Measurements from ENCODE around the gene LGALS9. TPM values are rescaled to one million over a fixed set of nuclear protein-coding genes. Genes with fewer than 3 reads are reported as not detected.

The LGALS9 gene
- total and polyA plus RNA-seq, 2 donors (not counting 3 experiments of a cell fraction or from before 2014, with no cell fraction given): 52.4 to 65.2 TPM

- no peaks in the 10 kb centered on the region for H3K9me1 ChIP-seq (replicated peaks; ENCODE audit: control insufficient read depth, extremely low read depth, insufficient read depth, low read length)
- intact Hi-C loops (cut with micrococcal nuclease): no loop called here
- no peak overlapping the region for H3K27ac ChIP-seq (ENCODE audit: insufficient read depth, low read depth, low read length)
- H3K79me2 ChIP-seq (ENCODE audit: control insufficient read depth, insufficient read depth, low read length): no peaks in the 10 kb centered on the region
- H3K4me2 ChIP-seq (ENCODE audit: insufficient read depth, low read length): no peak overlapping the region
- no TSS peak for BruUV-seq (replicated peaks)
- no peak for DNase-seq (ENCODE audit: low read depth, low spot score)
- no peaks in the 10 kb centered on the region for H3K9me3 ChIP-seq (replicated peaks; ENCODE audit: control insufficient read depth, insufficient read depth, low read length)
- ChIA-PET CTCF (interaction anchor here (0.7 to 3.7 kb wide), 7 partner anchors 31 to 405 kb away, joined by 3 to 24 read pairs (median 5); partner anchors contain the start of gene KSR1), POLR2A (no interaction called here)
- no peak for FAIRE-seq
- H3K27me3 ChIP-seq (ENCODE audit: control insufficient read depth in 2 of 2, insufficient read depth in 2 of 2, low read length in 2 of 2): no peaks in the 10 kb centered on the region
- no peak overlapping the region for H3K4me3 ChIP-seq (replicated peaks in 1 of 3; ENCODE audit: insufficient read depth in 1 of 3, low read depth in 1 of 3, low read length in 3 of 3)
- no peak overlapping the region for H2AFZ ChIP-seq (ENCODE audit: low read depth, low read length)
- no peak overlapping the region for H3K9ac ChIP-seq (replicated peaks; ENCODE audit: extremely low read depth, insufficient read depth, low read length)
- TF ChIP-seq GATA2 (IDR thresholded peaks at IDR 0.05; ENCODE audit: insufficient read depth, insufficient read length, low read depth, low read length) (no peak), JUN (IDR thresholded peaks at IDR 0.05; ENCODE audit: borderline replicate concordance, insufficient read depth, insufficient read length, low read depth) (no peak), POLR2A (IDR thresholded peaks at IDR 0.05; ENCODE audit: low read depth, low read length) (no peak), EZH2 (IDR thresholded peaks at IDR 0.05; ENCODE audit: borderline replicate concordance, low read depth, low read length, severe bottlenecking) (no peak), FOS (IDR thresholded peaks at IDR 0.05; ENCODE audit: borderline replicate concordance, insufficient read depth, low read length) (no peak), MYC (IDR thresholded peaks at IDR 0.05; ENCODE audit: low read depth, low read length) (no peak), POLR2AphosphoS5 (IDR thresholded peaks at IDR 0.05; ENCODE audit: insufficient read depth, low read depth, low read length) (no peak)
- TF ChIP-seq, protein P1, sequence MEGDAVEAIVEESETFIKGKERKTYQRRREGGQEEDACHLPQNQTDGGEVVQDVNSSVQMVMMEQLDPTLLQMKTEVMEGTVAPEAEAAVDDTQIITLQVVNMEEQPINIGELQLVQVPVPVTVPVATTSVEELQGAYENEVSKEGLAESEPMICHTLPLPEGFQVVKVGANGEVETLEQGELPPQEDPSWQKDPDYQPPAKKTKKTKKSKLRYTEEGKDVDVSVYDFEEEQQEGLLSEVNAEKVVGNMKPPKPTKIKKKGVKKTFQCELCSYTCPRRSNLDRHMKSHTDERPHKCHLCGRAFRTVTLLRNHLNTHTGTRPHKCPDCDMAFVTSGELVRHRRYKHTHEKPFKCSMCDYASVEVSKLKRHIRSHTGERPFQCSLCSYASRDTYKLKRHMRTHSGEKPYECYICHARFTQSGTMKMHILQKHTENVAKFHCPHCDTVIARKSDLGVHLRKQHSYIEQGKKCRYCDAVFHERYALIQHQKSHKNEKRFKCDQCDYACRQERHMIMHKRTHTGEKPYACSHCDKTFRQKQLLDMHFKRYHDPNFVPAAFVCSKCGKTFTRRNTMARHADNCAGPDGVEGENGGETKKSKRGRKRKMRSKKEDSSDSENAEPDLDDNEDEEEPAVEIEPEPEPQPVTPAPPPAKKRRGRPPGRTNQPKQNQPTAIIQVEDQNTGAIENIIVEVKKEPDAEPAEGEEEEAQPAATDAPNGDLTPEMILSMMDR (IDR thresholded peaks at IDR 0.05; ENCODE audit: extremely low read depth in 1 of 2, insufficient read depth in 1 of 2, low read depth in 1 of 2, low read length in 2 of 2): no peak
- H3K36me3 ChIP-seq (ENCODE audit: control insufficient read depth in 2 of 2, extremely low read depth in 1 of 2, insufficient read depth in 2 of 2, low read length in 2 of 2): peaks cover 6 to 28% of the 10 kb centered on the region in 2 experiments
- dilution Hi-C loops (cut with MboI; ENCODE audit: extremely low pct_ligation_motif_present, low sequenced_read_pairs): no loop called here
- no peaks in the 10 kb centered on the region for H4K20me1 ChIP-seq (replicated peaks; ENCODE audit: control insufficient read depth, extremely low read depth, insufficient read depth, low read length)
- H3K4me1 ChIP-seq (ENCODE audit: control insufficient read depth, extremely low read depth, insufficient read depth, low read length): peaks cover 14% of the 10 kb centered on the region
Observed at GRCh38 chr17:27597783-27598320, 33.1 kb upstream of the LGALS9 start.

Data from endothelial cell of umbilical vein (primary cell).